Measurements from ENCODE around the gene MYOM1.

The MYOM1 gene

DNA sequence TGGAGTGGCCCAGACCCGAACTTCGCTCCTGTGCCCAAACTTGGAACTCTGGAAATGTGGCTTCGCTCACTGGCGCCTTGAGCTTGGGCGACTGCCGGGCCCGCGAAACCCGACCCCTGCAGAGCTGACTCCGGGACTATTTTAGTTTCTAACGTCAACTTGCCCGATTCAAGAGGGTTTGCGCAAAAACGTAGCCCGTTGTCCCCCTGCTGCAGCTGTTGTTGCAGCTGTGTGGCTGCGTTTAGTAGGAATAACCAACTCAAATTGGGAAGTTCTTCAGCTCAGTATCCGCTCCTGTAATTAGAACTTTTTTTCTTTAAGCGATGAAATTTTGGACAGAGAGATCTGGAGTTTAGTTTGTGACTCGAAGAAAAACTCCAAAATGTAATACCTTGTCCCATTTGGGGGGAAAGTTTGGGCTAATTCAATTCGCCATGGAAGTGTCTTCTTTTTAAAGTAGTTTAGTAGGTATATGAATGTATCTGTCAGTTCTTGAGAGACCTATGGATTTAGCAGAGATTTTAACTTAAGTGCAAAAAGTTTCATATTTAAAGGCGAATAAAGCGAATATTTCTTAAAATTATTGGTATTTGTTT lies 28.4 kb upstream of the MYOM1 start:
- Histone ChIP-seq H3K4me3 (ENCODE audit: insufficient read length, low read depth) (peak overlapping the region; percentile 94), H3K27me3 (ENCODE audit: insufficient read depth, insufficient read length) (no peaks in the 10 kb centered on the region), H3K9ac (ENCODE audit: insufficient read length, low read depth) (peak overlapping the region; percentile 96), H3K36me3 (ENCODE audit: insufficient read depth, insufficient read length, low read length) (peaks cover 18% of the 10 kb centered on the region), H3K9me3 (ENCODE audit: insufficient read depth, low read length) (peaks cover under 1% of the 10 kb centered on the region; the same call in 1 of the 2 replicates), H3K4me1 (ENCODE audit: insufficient read depth, insufficient read length) (no peaks in the 10 kb centered on the region)
- DNase-seq (ENCODE audit: low read depth, low spot score) = no peak
- TF ChIP-seq SUZ12 (IDR thresholded peaks at IDR 0.05; ENCODE audit: extremely low read depth, insufficient read depth, insufficient read length) (no peak), ZNF274 (IDR thresholded peaks at IDR 0.05; ENCODE audit: low read depth, low read length) (no peak), YY1 (IDR thresholded peaks at IDR 0.05; ENCODE audit: insufficient read depth, insufficient read length) (no peak)

DNA sequence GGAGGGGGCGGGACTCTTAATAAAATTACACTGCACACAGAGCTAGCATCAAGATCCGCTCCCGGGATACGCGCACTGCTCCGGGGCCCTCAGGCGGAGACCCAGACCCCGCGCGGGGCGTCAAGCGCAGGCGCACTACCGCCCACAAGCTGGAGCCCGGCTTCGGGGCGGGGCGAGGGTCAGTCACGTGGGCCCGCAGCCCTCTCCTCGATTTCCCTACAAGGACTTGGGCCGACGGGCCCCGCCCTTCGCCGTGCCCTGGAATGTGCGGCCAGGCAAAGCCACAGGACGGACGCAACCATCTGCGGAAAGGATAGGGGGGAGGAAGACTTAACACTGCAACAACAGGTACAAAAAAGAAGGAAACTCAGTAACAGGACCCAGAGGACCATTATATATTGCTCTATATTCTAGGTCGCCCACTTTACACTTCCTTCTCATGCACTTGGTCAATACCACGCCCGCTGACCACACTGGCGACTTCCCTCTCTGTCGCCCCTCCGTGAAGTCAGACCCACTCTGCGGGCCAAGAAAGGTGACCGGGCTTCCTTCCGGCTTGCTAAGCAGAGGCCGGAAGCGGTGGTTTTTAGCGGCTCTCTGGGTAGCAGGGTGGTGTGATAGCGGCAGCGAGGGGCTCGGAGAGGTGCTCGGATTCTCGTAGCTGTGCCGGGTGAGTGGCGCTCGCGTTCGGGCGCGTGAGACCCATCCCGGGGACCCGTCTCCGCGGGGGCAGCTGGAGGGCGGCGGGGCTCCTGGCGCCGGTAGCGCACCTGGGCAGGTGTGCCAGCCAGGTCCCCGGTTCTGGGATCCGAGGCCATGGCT lies 27.7 kb upstream of the MYOM1 start, which contains the start of gene MYL12A:
Gene MYL12A, plus strand, starts transcription at position 562 of the 822 bp plus-strand sequence. CDS start 5,447 bp downstream, outside the sequence.
- Histone ChIP-seq H3K9ac (ENCODE audit: insufficient read length, low read depth) (peak within 1 kb of the TSS; percentile 96), H3K9me3 (ENCODE audit: insufficient read depth, low read length) (peaks cover 8% of the 10 kb centered on the region; the same call in 1 of the 2 replicates), H3K4me3 (ENCODE audit: insufficient read length, low read depth) (peak within 1 kb of the TSS; percentile 94), H3K27me3 (ENCODE audit: insufficient read depth, insufficient read length) (no peaks in the 10 kb centered on the region), H3K4me1 (ENCODE audit: insufficient read depth, insufficient read length) (no peaks in the 10 kb centered on the region), H3K36me3 (ENCODE audit: insufficient read depth, insufficient read length, low read length) (peaks cover 16% of the 10 kb centered on the region)
- peak; percentile 94 for DNase-seq (ENCODE audit: low read depth, low spot score)
- TF ChIP-seq SUZ12 (IDR thresholded peaks at IDR 0.05; ENCODE audit: extremely low read depth, insufficient read depth, insufficient read length) (no peak), ZNF274 (IDR thresholded peaks at IDR 0.05; ENCODE audit: low read depth, low read length) (no peak), YY1 (IDR thresholded peaks at IDR 0.05; ENCODE audit: insufficient read depth, insufficient read length) (no peak)

DNA sequence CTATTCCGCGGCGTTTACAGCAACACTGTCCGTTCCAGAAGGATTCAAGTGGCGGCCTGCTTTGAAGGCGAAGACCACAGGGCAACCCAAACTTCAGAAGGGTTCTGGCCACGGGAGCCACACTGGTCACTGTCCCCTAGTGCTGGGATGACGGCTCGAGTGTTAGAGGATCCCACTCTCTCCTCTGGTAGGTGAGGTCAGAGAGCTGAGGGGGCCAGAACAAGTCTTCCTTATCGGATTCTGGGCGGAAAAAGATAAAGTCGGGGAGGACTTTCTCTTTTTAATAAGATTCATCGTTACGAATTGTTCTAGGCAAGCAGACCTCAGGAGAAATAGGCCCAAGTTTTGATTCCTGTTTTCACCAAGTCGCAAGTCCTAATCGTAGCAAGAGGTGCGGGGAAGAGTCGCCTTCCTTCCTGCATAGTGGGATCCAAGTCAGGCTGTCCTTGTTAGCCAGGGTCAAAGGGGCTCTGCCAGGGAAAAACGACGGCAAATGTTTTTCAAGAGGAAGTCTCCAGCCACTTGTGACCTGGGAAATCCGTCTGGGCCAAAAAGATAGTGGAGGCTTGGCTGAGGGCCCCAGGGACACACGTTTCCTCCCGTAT lies 27.0 kb upstream of the MYOM1 start:
- Histone ChIP-seq H3K4me1 (ENCODE audit: insufficient read depth, insufficient read length) (no peaks in the 10 kb centered on the region), H3K4me3 (ENCODE audit: insufficient read length, low read depth) (peak overlapping the region; percentile 49), H3K9ac (ENCODE audit: insufficient read length, low read depth) (peak overlapping the region; percentile 79), H3K27me3 (ENCODE audit: insufficient read depth, insufficient read length) (no peaks in the 10 kb centered on the region), H3K36me3 (ENCODE audit: insufficient read depth, insufficient read length, low read length) (peaks cover 16% of the 10 kb centered on the region), H3K9me3 (ENCODE audit: insufficient read depth, low read length) (peaks cover 15% of the 10 kb centered on the region)
- TF ChIP-seq YY1 (IDR thresholded peaks at IDR 0.05; ENCODE audit: insufficient read depth, insufficient read length) = no peak
- DNase-seq (ENCODE audit: low read depth, low spot score) = no peak

DNA sequence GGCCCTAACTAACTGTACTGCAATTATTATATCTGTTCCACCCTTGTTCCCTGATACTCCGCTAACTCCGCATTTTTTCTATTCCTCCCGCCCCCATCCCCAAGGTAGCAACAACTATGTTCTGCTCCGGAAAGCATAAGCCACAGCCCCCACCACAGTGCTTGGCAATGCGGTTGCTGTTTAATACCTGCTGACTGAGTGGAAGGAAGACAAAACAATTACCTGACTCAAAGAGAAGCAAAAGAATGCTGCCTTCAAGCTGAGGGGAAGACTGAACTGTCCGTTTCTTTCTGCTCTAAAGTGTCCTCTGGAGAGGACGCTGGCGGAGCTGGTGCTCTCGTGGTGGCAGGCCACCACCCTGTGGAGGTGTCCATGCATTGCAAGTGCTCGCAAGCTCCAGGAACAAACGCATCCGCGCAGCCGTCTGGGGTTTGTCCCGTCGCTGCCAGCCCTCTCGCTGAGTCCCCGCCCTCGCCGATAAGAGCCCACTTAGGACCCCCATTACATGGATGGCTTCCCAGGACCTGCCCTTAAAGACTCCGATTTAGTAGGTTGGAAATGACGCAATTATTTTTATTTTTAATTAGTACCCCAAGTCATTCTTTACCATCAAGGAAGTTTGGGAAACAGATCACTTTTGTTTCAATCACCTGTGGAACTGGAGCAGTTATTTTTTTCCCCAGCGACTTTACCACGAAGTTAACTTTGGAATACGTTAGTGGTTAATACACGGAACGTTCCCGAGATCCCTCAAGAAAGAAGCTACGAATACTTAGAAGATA lies 26.3 kb upstream of the MYOM1 start:
- DNase-seq (ENCODE audit: low read depth, low spot score) = no peak
- Histone ChIP-seq H3K9me3 (ENCODE audit: insufficient read depth, low read length) (peaks cover 22% of the 10 kb centered on the region), H3K36me3 (ENCODE audit: insufficient read depth, insufficient read length, low read length) (peaks cover 16% of the 10 kb centered on the region), H3K4me3 (ENCODE audit: insufficient read length, low read depth) (peak overlapping the region; percentile 49), H3K4me1 (ENCODE audit: insufficient read depth, insufficient read length) (no peaks in the 10 kb centered on the region), H3K9ac (ENCODE audit: insufficient read length, low read depth) (peak overlapping the region; percentile 79), H3K27me3 (ENCODE audit: insufficient read depth, insufficient read length) (no peaks in the 10 kb centered on the region)
- TF ChIP-seq ZNF274 (IDR thresholded peaks at IDR 0.05; ENCODE audit: low read depth, low read length) (no peak), YY1 (IDR thresholded peaks at IDR 0.05; ENCODE audit: insufficient read depth, insufficient read length) (no peak), SUZ12 (IDR thresholded peaks at IDR 0.05; ENCODE audit: extremely low read depth, insufficient read depth, insufficient read length) (no peak)

DNA sequence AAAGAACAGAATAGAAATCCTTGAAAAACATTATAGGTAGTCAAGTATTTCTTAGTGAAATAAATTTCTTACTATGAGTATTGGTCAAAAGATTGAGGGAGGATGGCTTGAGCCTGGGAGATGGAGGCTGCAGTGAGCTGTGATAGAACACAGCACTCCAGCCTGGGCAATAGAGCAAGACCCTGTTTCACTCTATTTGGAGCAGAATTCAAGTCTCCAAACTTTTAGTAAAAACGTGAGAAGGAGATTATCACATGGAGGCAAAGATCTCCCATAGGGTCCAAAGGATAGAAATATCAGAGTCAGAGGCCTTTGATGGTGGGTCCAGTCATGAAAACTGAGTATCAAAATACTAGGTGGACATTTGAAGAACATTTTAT lies 25.4 kb upstream of the MYOM1 start:
- Histone ChIP-seq H3K9ac (ENCODE audit: insufficient read length, low read depth) (peak overlapping the region; percentile 64), H3K36me3 (ENCODE audit: insufficient read depth, insufficient read length, low read length) (peaks cover 12% of the 10 kb centered on the region), H3K4me3 (ENCODE audit: insufficient read length, low read depth) (peak overlapping the region; percentile 49), H3K9me3 (ENCODE audit: insufficient read depth, low read length) (peaks cover 24% of the 10 kb centered on the region), H3K27me3 (ENCODE audit: insufficient read depth, insufficient read length) (no peaks in the 10 kb centered on the region), H3K4me1 (ENCODE audit: insufficient read depth, insufficient read length) (no peaks in the 10 kb centered on the region)
- no peak for TF ChIP-seq SUZ12 (IDR thresholded peaks at IDR 0.05; ENCODE audit: extremely low read depth, insufficient read depth, insufficient read length)
- TF ChIP-seq YY1 (IDR thresholded peaks at IDR 0.05; ENCODE audit: insufficient read depth, insufficient read length) = no peak
- TF ChIP-seq ZNF274 (IDR thresholded peaks at IDR 0.05; ENCODE audit: low read depth, low read length) = no peak
- no peak for DNase-seq (ENCODE audit: low read depth, low spot score)

DNA sequence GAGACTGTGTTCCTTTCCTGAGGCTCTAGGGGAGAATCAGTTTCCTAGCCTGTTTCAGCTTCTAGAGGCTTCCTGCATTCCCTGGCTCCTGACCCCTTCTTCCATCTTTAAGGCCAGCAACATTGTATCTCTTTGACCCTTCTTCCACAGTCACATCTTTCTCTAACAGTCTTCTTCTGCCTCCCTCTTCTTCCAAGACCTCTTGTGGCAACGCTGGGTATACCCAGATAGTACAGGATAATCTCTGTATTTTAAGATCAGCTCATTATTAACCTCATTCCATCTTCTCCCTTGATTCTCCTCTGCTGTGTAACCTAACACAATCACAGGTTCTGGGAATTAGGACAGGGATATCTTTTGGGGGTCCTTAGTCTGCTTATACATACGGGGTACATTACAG lies 19.0 kb upstream of the MYOM1 start:
- Histone ChIP-seq H3K9ac (ENCODE audit: insufficient read length, low read depth) (no peak overlapping the region), H3K36me3 (ENCODE audit: insufficient read depth, insufficient read length, low read length) (no peaks in the 10 kb centered on the region), H3K9me3 (ENCODE audit: insufficient read depth, low read length) (peaks cover 29% of the 10 kb centered on the region), H3K4me3 (ENCODE audit: insufficient read length, low read depth) (no peak overlapping the region), H3K27me3 (ENCODE audit: insufficient read depth, insufficient read length) (no peaks in the 10 kb centered on the region), H3K4me1 (ENCODE audit: insufficient read depth, insufficient read length) (no peaks in the 10 kb centered on the region)
- DNase-seq (ENCODE audit: low read depth, low spot score) = no peak
- TF ChIP-seq SUZ12 (IDR thresholded peaks at IDR 0.05; ENCODE audit: extremely low read depth, insufficient read depth, insufficient read length) (no peak), YY1 (IDR thresholded peaks at IDR 0.05; ENCODE audit: insufficient read depth, insufficient read length) (no peak), ZNF274 (IDR thresholded peaks at IDR 0.05; ENCODE audit: low read depth, low read length) (no peak)
